NT2/D1 (cell line): Measurements from ENCODE around the gene FBXO24.

ENCODE experiments used
- SUZ12 ChIP-seq: IDR thresholded peaks from 2 replicates; pipeline ENCODE4 v1.6.1; 2011; ENCODE audit not compliant: insufficient read length, insufficient read depth; ENCODE audit errors: extremely low read depth
- YY1 ChIP-seq: IDR thresholded peaks from 2 replicates; pipeline ENCODE4 v1.6.1; 2011; ENCODE audit not compliant: insufficient read length, insufficient read depth
- ZNF274 ChIP-seq: IDR thresholded peaks from 2 replicates; pipeline ENCODE4 v1.6.1; 2011; ENCODE audit warnings: mild to moderate bottlenecking, low read depth, low read length

DNA sequence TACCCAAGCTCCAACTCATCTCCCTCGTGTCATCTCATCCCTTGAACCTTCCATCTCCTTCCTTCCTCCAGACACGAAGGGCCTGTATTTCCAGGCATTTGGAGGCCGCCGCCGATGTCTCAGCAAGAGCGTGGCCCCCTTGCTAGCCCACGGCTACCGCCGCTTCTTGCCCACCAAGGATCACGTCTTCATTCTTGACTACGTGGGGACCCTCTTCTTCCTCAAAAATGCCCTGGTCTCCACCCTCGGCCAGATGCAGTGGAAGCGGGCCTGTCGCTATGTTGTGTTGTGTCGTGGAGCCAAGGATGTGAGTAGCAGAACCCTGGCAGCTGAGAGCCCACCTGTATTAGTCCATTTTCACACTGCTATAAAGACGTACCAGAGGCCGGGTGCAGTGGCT is 5.5 kb downstream of the FBXO24 start:
- no peak for TF ChIP-seq ZNF274
- TF ChIP-seq YY1 = no peak
- no peak for TF ChIP-seq SUZ12
